A549 (cell line): ENCODE data around the gene RPTOR.

Experiments
- CTCF ChIP-seq: fragments of >200 bp; sonication (Bioruptor Twin); formaldehyde crosslinking; IDR thresholded peaks from 3 replicates; pipeline ENCODE4 v1.5.1; 2016
- ESRRA ChIP-seq: fragments of 150-350 bp; IDR thresholded peaks from 2 replicates; pipeline ENCODE4 v1.6.1; 2014; ENCODE audit warnings: mild to moderate bottlenecking, low read length, borderline replicate concordance
- POLR2A ChIP-seq: IDR thresholded peaks from 2 replicates; pipeline ENCODE4 v1.6.1; 2012; ENCODE audit warnings: mild to moderate bottlenecking, low read length

DNA sequence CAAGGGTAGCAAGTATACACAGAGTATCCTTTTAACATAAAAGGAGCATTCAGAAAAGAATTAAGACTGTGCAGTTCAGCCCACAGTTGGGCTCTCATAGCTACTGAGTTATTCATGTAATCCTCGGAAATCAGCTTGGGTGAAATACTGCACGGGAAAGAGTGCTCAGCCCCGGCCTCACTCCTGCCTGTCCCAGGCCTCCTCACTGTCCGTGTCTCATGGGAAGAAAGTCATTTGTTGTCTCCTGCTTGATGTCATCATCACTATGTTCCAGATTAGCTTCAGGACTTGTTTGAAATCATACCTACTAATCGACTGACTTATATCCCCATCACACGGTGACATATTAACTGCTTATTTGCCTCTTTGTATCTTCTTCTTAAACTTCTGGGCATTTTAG is 223.8 kb downstream of the RPTOR start:
- no peak for TF ChIP-seq CTCF
- TF ChIP-seq ESRRA: no peak
- no peak for TF ChIP-seq POLR2A
